ENCODE results near the gene CCDC160. TPM values are rescaled to one million over a fixed set of nuclear protein-coding genes. Genes with fewer than 3 reads are reported as not detected.

The CCDC160 gene
- not detected in 2 replicates for total RNA-seq

DNA sequence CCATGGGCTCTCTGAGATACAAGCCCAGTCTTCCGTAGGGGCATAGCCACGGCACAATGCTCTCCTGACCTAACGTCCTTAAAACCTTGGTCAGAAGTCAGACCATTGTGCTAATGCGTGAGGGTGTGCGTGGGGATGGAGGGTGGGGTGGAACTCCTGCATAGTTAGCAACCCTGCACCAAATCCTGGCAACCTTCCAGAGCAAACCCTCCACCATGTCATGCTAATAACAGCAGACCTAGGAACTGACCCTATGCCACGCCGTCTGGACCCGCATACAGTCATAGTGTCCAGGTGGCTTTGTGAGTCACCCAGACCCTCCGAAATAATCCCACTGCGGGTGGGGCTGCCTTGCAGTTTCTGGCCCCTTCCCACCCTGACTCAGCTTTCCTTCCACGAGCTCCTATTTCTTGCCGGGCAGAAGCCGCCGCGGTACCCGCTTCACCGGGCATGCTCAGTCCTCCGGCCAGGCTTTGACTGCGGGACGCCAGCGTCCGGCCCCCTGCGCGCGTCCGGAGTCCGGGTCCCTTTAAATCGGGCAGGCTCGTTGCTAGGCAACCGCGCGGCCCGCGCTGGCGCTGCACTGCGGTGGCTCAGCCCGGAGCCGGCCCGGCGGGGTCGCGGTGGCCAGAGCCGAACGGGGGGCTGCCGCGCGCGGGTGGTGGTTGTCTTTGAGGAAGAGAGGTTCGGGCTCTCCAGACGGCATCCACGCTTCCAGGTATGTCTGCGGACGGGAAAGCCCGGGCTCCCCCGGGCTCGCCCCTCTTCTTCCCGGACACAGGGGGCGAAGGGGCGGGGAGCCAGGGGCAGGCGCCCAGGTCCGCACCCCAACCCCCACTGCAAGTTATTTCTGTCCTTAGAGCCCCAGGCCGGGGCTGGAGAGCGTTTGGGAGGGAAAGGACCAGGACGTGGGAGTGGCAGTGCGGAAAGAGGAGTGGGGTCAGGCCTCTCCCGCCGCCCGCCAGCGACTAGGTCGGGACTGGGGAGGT lies at the start of gene CCDC160:
Gene CCDC160, plus strand, starts transcription at position 557 of the 989 bp plus-strand sequence. CDS start 7,619 bp downstream, outside the sequence.

Other genes starting within 250 kb of the CCDC160 start
- gene PHF6, start 136.1 kb downstream of the CCDC160 start, total RNA-seq = 31.2 and 39.3 TPM in 2 replicates
- gene HPRT1, start 223.0 kb downstream of the CCDC160 start, total RNA-seq = 14.8 and 33.0 TPM in 2 replicates